Activated T-cell treated with anti-CD3 and anti-CD28 coated beads, Interleukin-2, amount 50 U/mL, for 24 hours (primary cell): Measurements from ENCODE around the gene FXYD6.

Experiments used
- DNase-seq: peaks from one replicate; pipeline ENCODE4 v3.0.0-alpha.2; 2020
- H3K27ac Mint-ChIP-seq: 2 replicates; pipeline ENCODE4 v1.8.0; 2020; ENCODE audit warnings: mild to moderate bottlenecking, mixed read lengths
- H3K27me3 Mint-ChIP-seq: 2 replicates; pipeline ENCODE4 v1.8.0; 2020; ENCODE audit warnings: mixed read lengths
- H3K36me3 Mint-ChIP-seq: 2 replicates; pipeline ENCODE4 v1.8.0; 2020; ENCODE audit warnings: low read depth, mixed read lengths
- H3K4me1 Mint-ChIP-seq: 2 replicates; pipeline ENCODE4 v1.8.0; 2020; ENCODE audit warnings: low read depth, mixed read lengths
- H3K4me3 Mint-ChIP-seq: 2 replicates; pipeline ENCODE4 v1.8.0; 2020; ENCODE audit warnings: mild to moderate bottlenecking, moderate library complexity, mixed read lengths
- H3K9me3 Mint-ChIP-seq: 2 replicates; pipeline ENCODE4 v1.8.0; 2020; ENCODE audit warnings: mixed read lengths

FXYD6 gene

GRCh38 chr11:117840881-117841550 lies 35.4 kb downstream of the FXYD6 start:
- Mint-ChIP-seq H3K4me3 (no peak overlapping the region), H3K27ac (no peak overlapping the region), H3K4me1 (peaks cover 7% of the 10 kb centered on the region), H3K36me3 (no peaks in the 10 kb centered on the region), H3K27me3 (no peaks in the 10 kb centered on the region), H3K9me3 (no peaks in the 10 kb centered on the region)
- no peak for DNase-seq

GRCh38 chr11:117839936-117840813 lies 36.3 kb downstream of the FXYD6 start:
- DNase-seq = peak; percentile 28
- no peak overlapping the region for H3K4me3 Mint-ChIP-seq
- no peaks in the 10 kb centered on the region for H3K27me3 Mint-ChIP-seq
- H3K27ac Mint-ChIP-seq = no peak overlapping the region
- H3K36me3 Mint-ChIP-seq = no peaks in the 10 kb centered on the region
- no peaks in the 10 kb centered on the region for H3K9me3 Mint-ChIP-seq
- peaks cover 7% of the 10 kb centered on the region for H3K4me1 Mint-ChIP-seq

GRCh38 chr11:117839380-117839881 lies 37.0 kb downstream of the FXYD6 start:
- Mint-ChIP-seq H3K36me3 (no peaks in the 10 kb centered on the region), H3K9me3 (no peaks in the 10 kb centered on the region), H3K27me3 (no peaks in the 10 kb centered on the region), H3K4me1 (peaks cover 7% of the 10 kb centered on the region), H3K4me3 (no peak overlapping the region), H3K27ac (no peak overlapping the region)
- peak; percentile 28 for DNase-seq

GRCh38 chr11:117838901-117839300 lies 37.6 kb downstream of the FXYD6 start:
- peaks cover 7% of the 10 kb centered on the region for H3K4me1 Mint-ChIP-seq
- no peak overlapping the region for H3K4me3 Mint-ChIP-seq
- no peak overlapping the region for H3K27ac Mint-ChIP-seq
- no peaks in the 10 kb centered on the region for H3K36me3 Mint-ChIP-seq
- no peak for DNase-seq
- no peaks in the 10 kb centered on the region for H3K27me3 Mint-ChIP-seq
- H3K9me3 Mint-ChIP-seq = no peaks in the 10 kb centered on the region

GRCh38 chr11:117837791-117838190 lies 38.7 kb downstream of the FXYD6 start:
- peaks cover 7% of the 10 kb centered on the region for H3K4me1 Mint-ChIP-seq

GRCh38 chr11:117837070-117837776 lies 39.2 kb downstream of the FXYD6 start:
- Mint-ChIP-seq H3K36me3 (no peaks in the 10 kb centered on the region), H3K4me1 (peaks cover 7% of the 10 kb centered on the region), H3K9me3 (no peaks in the 10 kb centered on the region), H3K27ac (no peak overlapping the region), H3K27me3 (no peaks in the 10 kb centered on the region), H3K4me3 (no peak overlapping the region)
- peak; percentile 8 for DNase-seq

More at GRCh38 chr11:117837791-117838190, 38.7 kb downstream of the FXYD6 start:
- Mint-ChIP-seq H3K36me3 (no peaks in the 10 kb centered on the region), H3K27me3 (no peaks in the 10 kb centered on the region), H3K4me3 (no peak overlapping the region), H3K9me3 (no peaks in the 10 kb centered on the region), H3K27ac (no peak overlapping the region)
- peak; percentile 15 for DNase-seq

GRCh38 chr11:117836077-117836960 lies 40.1 kb downstream of the FXYD6 start:
- Mint-ChIP-seq H3K27ac (no peak overlapping the region), H3K36me3 (no peaks in the 10 kb centered on the region), H3K27me3 (no peaks in the 10 kb centered on the region), H3K4me3 (no peak overlapping the region), H3K9me3 (no peaks in the 10 kb centered on the region), H3K4me1 (peaks cover 9% of the 10 kb centered on the region)
- DNase-seq = no peak

GRCh38 chr11:117835576-117835975 lies 40.9 kb downstream of the FXYD6 start:
- Mint-ChIP-seq H3K27ac (no peak overlapping the region), H3K36me3 (no peaks in the 10 kb centered on the region), H3K27me3 (no peaks in the 10 kb centered on the region), H3K4me1 (peaks cover 17% of the 10 kb centered on the region), H3K4me3 (no peak overlapping the region), H3K9me3 (no peaks in the 10 kb centered on the region)
- no peak for DNase-seq

- H3K4me1 Mint-ChIP-seq = peaks cover 23% of the 10 kb centered on the region
- no peaks in the 10 kb centered on the region for H3K36me3 Mint-ChIP-seq
- H3K4me3 Mint-ChIP-seq = no peak overlapping the region
- H3K27ac Mint-ChIP-seq = no peak overlapping the region
- H3K27me3 Mint-ChIP-seq = no peaks in the 10 kb centered on the region
- H3K9me3 Mint-ChIP-seq = no peaks in the 10 kb centered on the region
- DNase-seq = no peak
Measured at GRCh38 chr11:117834838-117835443, 41.5 kb downstream of the FXYD6 start.

- no peak overlapping the region for H3K27ac Mint-ChIP-seq
- no peaks in the 10 kb centered on the region for H3K36me3 Mint-ChIP-seq
- no peak overlapping the region for H3K4me3 Mint-ChIP-seq
- H3K4me1 Mint-ChIP-seq = peaks cover 27% of the 10 kb centered on the region
- DNase-seq = no peak
- H3K27me3 Mint-ChIP-seq = no peaks in the 10 kb centered on the region
- H3K9me3 Mint-ChIP-seq = no peaks in the 10 kb centered on the region
Measured at GRCh38 chr11:117834068-117834810, 42.2 kb downstream of the FXYD6 start.

- Mint-ChIP-seq H3K27me3 (no peaks in the 10 kb centered on the region), H3K36me3 (no peaks in the 10 kb centered on the region), H3K9me3 (no peaks in the 10 kb centered on the region), H3K4me1 (peaks cover 35% of the 10 kb centered on the region), H3K27ac (no peak overlapping the region), H3K4me3 (no peak overlapping the region)
- peak; percentile 20 for DNase-seq
Measured at GRCh38 chr11:117833401-117833891, 43.0 kb downstream of the FXYD6 start.

GRCh38 chr11:117832511-117832910 lies 43.9 kb downstream of the FXYD6 start:
- no peak for DNase-seq
- no peak overlapping the region for H3K27ac Mint-ChIP-seq
- H3K36me3 Mint-ChIP-seq = no peaks in the 10 kb centered on the region
- no peaks in the 10 kb centered on the region for H3K9me3 Mint-ChIP-seq
- no peak overlapping the region for H3K4me3 Mint-ChIP-seq
- peaks cover 38% of the 10 kb centered on the region for H3K4me1 Mint-ChIP-seq
- no peaks in the 10 kb centered on the region for H3K27me3 Mint-ChIP-seq
